H1 (cell line): ENCODE data around the gene CATSPERD. TPM values are rescaled to one million over a fixed set of nuclear protein-coding genes. Genes with fewer than 3 reads are reported as not detected.

Source experiments
- CTCF ChIA-PET: fragments of 300-600 bp; sonication (Branson Sonifier 250); formaldehyde crosslinking; loops from one replicate; lab custom pipeline; 2021; ENCODE audit not compliant: partially characterized antibody; lab: Charles Lee
- POLR2A ChIA-PET: fragments of 300-600 bp; sonication (Branson Sonifier 250); formaldehyde crosslinking; loops from one replicate; lab custom pipeline; 2021; ENCODE audit warnings: inconsistent platforms; ENCODE audit not compliant: partially characterized antibody; lab: Charles Lee
- DNase-seq, 2 experiments: peaks; one replicate each; pipeline versions ENCODE4 v3.0.0 to v3.0.0-alpha.2; 2010 to 2022; ENCODE audit warnings: low spot score in 2 of 2, low read depth in 1 of 2, mixed read lengths in 1 of 2
- FAIRE-seq: peaks from 2 replicates; lab custom pipeline; 2011; peaks lifted over from hg19 to GRCh38; lab: Jason Lieb, UNC
- H2AFZ ChIP-seq: 2 replicates; pipeline ENCODE4 v1.8.1; 2012; ENCODE audit warnings: low read length, inconsistent platforms
- H2AK5ac ChIP-seq: 2 replicates; pipeline ENCODE4 v1.6.1; 2013; ENCODE audit warnings: low read depth, low read length
- H2BK120ac ChIP-seq: replicated peaks from 2 replicates; pipeline ENCODE3; 2013; ENCODE audit warnings: low read depth, low read length, inconsistent platforms
- H2BK12ac ChIP-seq: 2 replicates; pipeline ENCODE4 v1.6.1; 2013; ENCODE audit warnings: low read depth, low read length
- H2BK15ac ChIP-seq: 2 replicates; pipeline ENCODE4 v1.6.1; 2013; ENCODE audit warnings: low read length
- H2BK20ac ChIP-seq: 2 replicates; pipeline ENCODE4 v1.6.1; 2013; ENCODE audit warnings: low read length
- H2BK5ac ChIP-seq: 2 replicates; pipeline ENCODE4 v1.6.1; 2013; ENCODE audit warnings: low read depth, low read length
- H3K14ac ChIP-seq: 2 replicates; pipeline ENCODE4 v1.6.1; 2013; ENCODE audit warnings: inconsistent platforms; ENCODE audit not compliant: insufficient read length
- H3K18ac ChIP-seq: 2 replicates; pipeline ENCODE4 v1.6.1; 2013; ENCODE audit warnings: low read length; ENCODE audit errors: extremely low read depth
- H3K23ac ChIP-seq: 2 replicates; pipeline ENCODE4 v1.6.1; 2013; ENCODE audit warnings: inconsistent platforms; ENCODE audit not compliant: insufficient read length
- H3K23me2 ChIP-seq: 2 replicates; pipeline ENCODE4 v1.6.1; 2013; ENCODE audit warnings: low read depth, low read length
- H3K27ac ChIP-seq: 2 replicates; pipeline ENCODE4 v1.6.1; 2011; ENCODE audit warnings: low read depth, low read length, inconsistent platforms
- H3K27me3 ChIP-seq, 4 experiments: replicated peaks in 1 of 4; 1 replicate in 1 of 4; 2 replicates in 3 of 4; pipeline versions ENCODE4 v1.6.1 to v1.8.1; 2011 to 2013; ENCODE audit warnings: low read length in 3 of 4, mild to moderate bottlenecking in 3 of 4, inconsistent platforms in 2 of 4, mixed read lengths in 2 of 4, moderate library complexity in 1 of 4; ENCODE audit not compliant: control insufficient read depth in 3 of 4, insufficient read depth in 3 of 4; ENCODE audit errors: extremely low read depth in 1 of 4
- H3K36me3 ChIP-seq, 4 experiments: 2 replicates each; pipeline versions ENCODE4 v1.6.1 to v1.8.1; 2011 to 2013; ENCODE audit warnings: mild to moderate bottlenecking in 4 of 4, low read length in 3 of 4, moderate library complexity in 2 of 4, control low read depth in 1 of 4, inconsistent platforms in 1 of 4; ENCODE audit not compliant: insufficient read depth in 4 of 4, control insufficient read depth in 2 of 4
- H3K4ac ChIP-seq: replicated peaks from 2 replicates; pipeline ENCODE3; 2013; ENCODE audit warnings: low read length, low read depth, mixed read lengths, inconsistent platforms; ENCODE audit not compliant: insufficient read length
- H3K4me1 ChIP-seq, 4 experiments: replicated peaks in 1 of 4; 1 replicate in 1 of 4; 2 replicates in 3 of 4; pipeline versions ENCODE4 v1.6.1 to v1.8.1; 2011 to 2013; ENCODE audit warnings: low read length in 3 of 4, inconsistent platforms in 2 of 4, mixed read lengths in 1 of 4; ENCODE audit not compliant: insufficient read depth in 4 of 4, control insufficient read depth in 3 of 4
- H3K4me2 ChIP-seq, 2 experiments: 2 replicates each; pipeline versions ENCODE4 v1.6.1 to v1.8.1; 2011 to 2013; ENCODE audit warnings: low read depth in 2 of 2, low read length in 2 of 2, control low read depth in 1 of 2, inconsistent platforms in 1 of 2, mild to moderate bottlenecking in 1 of 2; ENCODE audit not compliant: insufficient read depth in 1 of 2
- H3K4me3 ChIP-seq, 4 experiments: fragments of 200-600, 300-600 bp in 1 of 4; sonication (generic), shearing (Covaris generic), sonication (Bioruptor Twin) in 1 of 4; 2 replicates each; pipeline versions ENCODE4 v1.5.1 to v1.8.1; 2011 to 2016; ENCODE audit warnings: low read length in 4 of 4, low read depth in 3 of 4, control low read depth in 2 of 4, inconsistent platforms in 2 of 4, mild to moderate bottlenecking in 2 of 4, mixed read lengths in 1 of 4, moderate library complexity in 1 of 4; ENCODE audit not compliant: insufficient read depth in 2 of 4; ENCODE audit errors: extremely low read depth in 1 of 4
- H3K56ac ChIP-seq: replicated peaks from 2 replicates; pipeline ENCODE3; 2013; ENCODE audit warnings: low read depth, mild to moderate bottlenecking, mixed read lengths, low read length, inconsistent platforms; ENCODE audit not compliant: insufficient read length
- H3K79me1 ChIP-seq: 2 replicates; pipeline ENCODE4 v1.6.1; 2013; ENCODE audit warnings: low read depth, low read length, control low read depth
- H3K79me2 ChIP-seq, 2 experiments: 2 replicates each; pipeline versions ENCODE4 v1.6.1 to v1.8.1; 2012 to 2013; ENCODE audit warnings: low read length in 2 of 2, mild to moderate bottlenecking in 2 of 2, inconsistent platforms in 1 of 2; ENCODE audit not compliant: insufficient read depth in 2 of 2, control insufficient read depth in 1 of 2
- H3K9ac ChIP-seq, 4 experiments: replicated peaks in 1 of 4; 1 replicate in 1 of 4; 2 replicates in 3 of 4; pipeline versions ENCODE4 v1.6.1 to v1.8.1; 2011 to 2013; ENCODE audit warnings: low read depth in 3 of 4, low read length in 3 of 4, control low read depth in 2 of 4, mild to moderate bottlenecking in 2 of 4, moderate library complexity in 2 of 4, inconsistent platforms in 1 of 4; ENCODE audit errors: extremely low read depth in 1 of 4
- H3K9me3 ChIP-seq, 2 experiments: 2 replicates each; pipeline versions ENCODE4 v1.6.1 to v1.8.1; 2012 to 2013; ENCODE audit warnings: mild to moderate bottlenecking in 2 of 2, moderate library complexity in 2 of 2, control low read depth in 1 of 2, inconsistent platforms in 1 of 2, low read depth in 1 of 2, low read length in 1 of 2, mixed read lengths in 1 of 2; ENCODE audit not compliant: insufficient read depth in 2 of 2
- H4K20me1 ChIP-seq, 2 experiments: replicated peaks in 1 of 2; 2 replicates each; pipeline versions ENCODE3 to v1.8.1; 2011 to 2013; ENCODE audit warnings: inconsistent platforms in 2 of 2, low read length in 2 of 2, mild to moderate bottlenecking in 1 of 2; ENCODE audit not compliant: insufficient read depth in 2 of 2, control insufficient read depth in 1 of 2
- H4K5ac ChIP-seq: 2 replicates; pipeline ENCODE4 v1.6.1; 2013; ENCODE audit warnings: low read length, low read depth, mixed read lengths, inconsistent platforms; ENCODE audit not compliant: insufficient read length
- H4K8ac ChIP-seq: 2 replicates; pipeline ENCODE4 v1.8.0; 2013; ENCODE audit warnings: mild to moderate bottlenecking, moderate library complexity, low read length, inconsistent platforms; ENCODE audit not compliant: insufficient read depth; ENCODE audit errors: extremely low read depth
- H4K91ac ChIP-seq: replicated peaks from 2 replicates; pipeline ENCODE3; 2013; ENCODE audit warnings: low read length, mixed read lengths, inconsistent platforms; ENCODE audit not compliant: insufficient read length
- BACH1 ChIP-seq: IDR thresholded peaks from 2 replicates; pipeline ENCODE4 v1.6.1; 2012; ENCODE audit warnings: low read length, improper control_type of control experiment
- BCL11A ChIP-seq, 2 experiments: IDR thresholded peaks; one replicate each; pipeline ENCODE4 v1.6.1; 2011; ENCODE audit warnings: low read depth in 2 of 2, low read length in 2 of 2, mild to moderate bottlenecking in 2 of 2
- CBX8 ChIP-seq: fragments of 300-800, 300-1000 bp; sonication (generic); IDR thresholded peaks from 2 replicates; pipeline ENCODE4 v1.7.1; 2016; ENCODE audit warnings: low read depth, low read length, borderline replicate concordance
- CHD2 ChIP-seq: IDR thresholded peaks from 2 replicates; pipeline ENCODE4 v1.6.1; 2012; ENCODE audit warnings: low read length, improper control_type of control experiment
- EZH2 ChIP-seq: fragments of 200-600 bp; sonication (generic); IDR thresholded peaks from 2 replicates; pipeline ENCODE4 v1.7.1; 2012; ENCODE audit warnings: low read depth, mild to moderate bottlenecking, moderate library complexity, low read length, inconsistent platforms; ENCODE audit not compliant: severe bottlenecking
- GTF2F1 ChIP-seq: IDR thresholded peaks from 2 replicates; pipeline ENCODE4 v1.6.1; 2012; ENCODE audit warnings: low read depth, low read length, improper control_type of control experiment, borderline replicate concordance
- JUN ChIP-seq: IDR thresholded peaks from 2 replicates; pipeline ENCODE4 v1.6.1; 2011; ENCODE audit warnings: low read depth, mild to moderate bottlenecking, improper control_type of control experiment, low read length
- KDM5A ChIP-seq: fragments of 200-600 bp; IDR thresholded peaks from 2 replicates; pipeline ENCODE4 v1.7.1; 2012; ENCODE audit warnings: mild to moderate bottlenecking, low read length, inconsistent platforms, mixed read lengths
- RNF2 ChIP-seq: fragments of 200-900, 300-1000 bp; sonication (generic); IDR thresholded peaks from 2 replicates; pipeline ENCODE4 v1.7.1; 2016; ENCODE audit warnings: borderline replicate concordance, low read depth, mild to moderate bottlenecking, antibody characterized with exemption, low read length; ENCODE audit not compliant: poor library complexity, severe bottlenecking; ENCODE audit errors: missing control alignments
- SAP30 ChIP-seq: fragments of 300-600 bp; sonication (generic); IDR thresholded peaks from 2 replicates; pipeline ENCODE4 v1.7.1; 2012; ENCODE audit warnings: low read length, moderate library complexity, mild to moderate bottlenecking, inconsistent platforms; ENCODE audit not compliant: insufficient read depth, insufficient replicate concordance
- SRF ChIP-seq: IDR thresholded peaks from 2 replicates; pipeline ENCODE4 v1.6.1; 2011; ENCODE audit warnings: mild to moderate bottlenecking, low read depth, low read length, moderate library complexity
- ZNF274 ChIP-seq: IDR thresholded peaks from 2 replicates; pipeline ENCODE4 v1.7.0; 2012; ENCODE audit warnings: low read length, borderline replicate concordance; ENCODE audit errors: extremely low read depth
- WGBS, 2 experiments: shearing (Covaris generic) in 1 of 2; methylation state at CpG; one replicate each; pipeline versions ENCODE4 v1.1.6 to v1.1.7; 2013 to 2015; ENCODE audit warnings: low lambda C conversion rate in 2 of 2, mixed read lengths in 2 of 2, inconsistent platforms in 1 of 2, low coverage in 1 of 2, missing lambda C conversion rate in 1 of 2; ENCODE audit not compliant: insufficient replicate concordance in 2 of 2, insufficient coverage in 1 of 2, insufficient read length in 1 of 2; ENCODE audit errors: extremely low coverage in 1 of 2, missing lambda C conversion rate in 1 of 2; 5-methylcytosine and 5-hydroxymethylcytosine counted together
- polyA plus RNA-seq, 7 experiments: library from polyadenylated mRNA; depleted of rRNA in 3 of 7; stranded (reverse) in 5 of 7; unstranded in 2 of 7; fragments of >200 nt in 5 of 7; fragments of 200-250 nt in 2 of 7; gene quantifications; 1 replicate in 5 of 7; 2 replicates in 1 of 7; 4 replicates in 1 of 7; pipeline versions ENCODE4 v1.2.1 to v1.2.3, GENCODE V29; 2011 to 2013; ENCODE audit warnings: missing spikeins in 2 of 7, mixed read lengths in 2 of 7
- total RNA-seq: library from RNA; stranded (reverse); fragmentation: NEBNext Ultra II Directional; extraction: Animal tissue kit (Norgen Biotek cat#: 25700); gene quantifications from 2 replicates; pipeline ENCODE4 v1.2.1, GENCODE V29; 2021

The CATSPERD gene
- total and polyA plus RNA-seq, 2 of the 8 experiments (the other 6 are each of a cell fraction or from before 2014, with no cell fraction given), result 0.12 TPM; not detected in 1

DNA sequence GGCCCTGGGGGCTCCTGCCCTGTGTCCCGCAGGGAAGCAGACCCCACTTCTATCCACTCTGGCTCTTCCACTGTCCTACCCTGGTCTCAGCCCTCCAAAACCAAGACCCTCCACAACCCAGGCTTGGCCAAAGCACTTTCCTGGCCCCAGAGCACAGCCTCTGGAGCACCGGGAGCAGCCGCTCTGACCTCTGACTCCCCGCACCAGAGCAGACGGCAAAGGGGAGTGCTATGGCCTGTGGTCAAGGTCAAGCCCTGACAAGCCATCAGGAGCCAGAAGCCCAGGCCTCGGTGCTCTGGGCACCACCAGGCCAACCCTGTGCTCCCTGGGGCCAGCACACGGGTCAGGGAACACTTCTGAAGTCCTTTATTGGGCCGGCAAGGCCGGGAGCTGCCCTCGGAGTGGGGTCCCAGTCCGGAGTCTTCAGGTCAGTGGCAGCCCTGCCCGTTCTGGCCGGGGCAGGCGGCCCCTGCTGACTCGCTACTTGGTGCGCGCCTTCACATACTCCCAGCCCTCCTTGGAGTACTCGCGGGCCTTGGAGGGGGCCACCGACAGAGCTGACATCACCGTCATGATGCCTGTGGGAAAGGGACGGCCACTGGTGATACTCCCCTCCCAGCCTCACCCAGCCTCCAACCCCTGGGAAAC is 42.2 kb upstream of the CATSPERD start:
- FAIRE-seq (no peak), DNase-seq (no peak)
- no peak overlapping the region for H2BK12ac ChIP-seq
- H3K4ac ChIP-seq, result no peak overlapping the region
- no peak overlapping the region for H2BK20ac ChIP-seq
- H4K20me1 ChIP-seq, result peaks cover 0 to 8% of the 10 kb centered on the region in 2 experiments
- 91% methylated on average over 16 of the region's 22 CpGs; no CpG with 5 or more reads in 1 of the 2 experiments for WGBS, 2 experiments
- H3K23me2 ChIP-seq, result peaks cover 22% of the 10 kb centered on the region; the same call in 1 of the 2 replicates
- no peak overlapping the region for H3K23ac ChIP-seq
- H3K27ac ChIP-seq, result no peak overlapping the region
- no peak overlapping the region for H2BK15ac ChIP-seq
- no peak overlapping the region for H4K5ac ChIP-seq
- no peak overlapping the region for H2BK5ac ChIP-seq
- H2AFZ ChIP-seq, result no peak overlapping the region
- no peak overlapping the region for H3K18ac ChIP-seq
- no peak overlapping the region for H3K4me2 ChIP-seq
- no peak overlapping the region for H3K4me3 ChIP-seq
- ChIA-PET CTCF (interaction anchor here (3.0 kb wide), 1 partner anchor 11 kb away, joined by 26 read pairs; the partner anchor contains the start of gene RPL36), POLR2A (interaction anchor here (0.6 to 4.1 kb wide), 7 partner anchors 9 to 40 kb away, joined by 3 to 51 read pairs (median 5); partner anchors contain the start of gene RPL36)
- no peaks in the 10 kb centered on the region for H3K9me3 ChIP-seq
- H4K8ac ChIP-seq, result peak overlapping the region; percentile 57; the same call in 1 of the 2 replicates
- peaks cover 3% of the 10 kb centered on the region; the same call in 1 of the 2 replicates for H3K79me1 ChIP-seq
- H3K36me3 ChIP-seq, result no peaks in the 10 kb centered on the region
- no peak overlapping the region for H3K56ac ChIP-seq
- no peaks in the 10 kb centered on the region for H3K79me2 ChIP-seq
- H4K91ac ChIP-seq, result no peak overlapping the region
- H3K27me3 ChIP-seq, result no peaks in the 10 kb centered on the region
- no peak overlapping the region for H2BK120ac ChIP-seq
- no peak overlapping the region for H3K14ac ChIP-seq
- no peak overlapping the region for H2AK5ac ChIP-seq
- H3K9ac ChIP-seq, result no peak overlapping the region
- H3K4me1 ChIP-seq, result peaks cover 0 to 14% (median 2%) of the 10 kb centered on the region in 4 experiments; a peak in 5 of 7 replicates
- TF ChIP-seq CBX8 (no peak), EZH2 (no peak), KDM5A (no peak), BCL11A (IDR thresholded peaks at IDR 0.05; ENCODE audit: low read depth in 2 of 2, low read length in 2 of 2) (no peak), SAP30 (no peak), BACH1 (no peak), RNF2 (no peak), GTF2F1 (no peak), SRF (no peak), ZNF274 (no peak), CHD2 (no peak), JUN (no peak)
